ENCODE results near the gene C1GALT1.

GRCh38 chr7:7164591-7164990, 17.8 kb upstream of the C1GALT1 start:
- TF ChIP-seq CTCF (conservative IDR thresholded peaks at IDR 0.05) = no peak
- TF ChIP-seq ZFX (IDR thresholded peaks at IDR 0.05) = no peak

Measured in C4-2B (cell line).